CD4-positive, alpha-beta T cell treated with Interferon gamma for 1 hour (primary cell): Measurements from ENCODE around the gene ERCC6L.
"Not testable (repeated sequence)": the region's sequence is repeated elsewhere in the genome, so short reads cannot be mapped to it uniquely, and the experiment has no call there.

ENCODE experiments used
- DNase-seq: peaks from one replicate; pipeline ENCODE4 v3.0.0-alpha.2; 2020

Gene ERCC6L

GRCh38 chrX:72247206-72247942 is 8.5 kb upstream of the ERCC6L start:
- no peak for DNase-seq

GRCh38 chrX:72245461-72246089 is 6.7 kb upstream of the ERCC6L start:
- DNase-seq: peak; percentile 5

DNA sequence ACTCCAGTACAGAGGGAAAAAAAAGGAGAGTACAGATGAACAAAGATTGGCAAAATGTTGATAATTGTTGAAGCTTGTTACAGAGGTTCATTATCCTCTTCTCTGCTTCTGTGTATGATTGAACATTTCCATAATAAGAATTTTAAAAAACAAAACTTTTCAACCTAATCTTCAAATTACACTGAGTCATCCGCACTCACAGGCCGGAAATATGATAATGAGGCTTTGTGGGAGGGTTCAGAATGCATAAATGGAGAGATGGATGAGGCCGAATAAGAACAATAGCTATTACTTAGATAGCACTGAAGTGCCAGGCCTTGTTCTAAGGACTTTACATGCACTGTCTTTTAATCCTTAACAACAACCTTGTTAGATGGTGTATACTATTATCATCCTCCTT is 4.6 kb upstream of the ERCC6L start:
- DNase-seq: no peak

- DNase-seq: no peak
These were observed 2.1 kb upstream of the ERCC6L start for GRCh38 chrX:72240976-72241375.

- DNase-seq: no peak
These were observed 644 bp downstream of the ERCC6L start for GRCh38 chrX:72238183-72238582.

DNA sequence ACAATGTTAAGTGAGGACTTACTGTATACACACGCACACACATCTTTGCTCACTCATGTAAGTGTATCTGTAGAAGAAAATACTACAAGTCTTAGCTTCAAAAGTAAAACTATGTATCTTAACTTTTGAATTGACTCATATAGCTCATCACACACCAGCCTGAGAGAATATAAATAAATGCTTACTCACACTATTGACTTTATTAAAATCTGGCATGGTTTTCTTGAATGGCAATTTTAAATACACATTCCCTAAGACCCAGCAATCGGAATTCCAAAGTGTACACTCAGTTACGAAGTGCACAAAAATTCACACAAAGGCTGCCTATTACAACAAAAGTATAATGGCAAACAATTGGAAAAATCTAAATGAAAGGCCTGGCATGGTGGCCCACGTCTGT is 2.0 kb downstream of the ERCC6L start:
- DNase-seq: no peak

DNA sequence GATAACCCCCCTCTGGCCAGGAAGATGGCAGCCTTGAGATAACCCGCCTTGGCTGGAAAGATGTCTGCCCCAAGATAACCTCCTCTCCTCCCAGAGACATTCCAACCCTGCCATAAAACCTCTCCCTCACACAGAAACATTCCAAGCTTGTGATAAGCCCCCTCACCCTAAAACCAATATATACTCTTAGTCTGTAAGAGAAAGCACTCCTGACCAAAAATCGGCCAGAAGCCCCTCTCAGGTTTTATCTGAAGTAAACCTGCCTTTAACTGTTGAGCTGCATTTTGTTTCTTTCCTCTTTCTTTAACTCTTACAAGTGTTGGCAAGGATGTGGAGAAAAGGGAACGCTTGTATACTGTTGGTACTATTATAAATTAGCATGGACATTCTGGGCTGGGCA is 8.5 kb downstream of the ERCC6L start:
- no peak for DNase-seq

DNA sequence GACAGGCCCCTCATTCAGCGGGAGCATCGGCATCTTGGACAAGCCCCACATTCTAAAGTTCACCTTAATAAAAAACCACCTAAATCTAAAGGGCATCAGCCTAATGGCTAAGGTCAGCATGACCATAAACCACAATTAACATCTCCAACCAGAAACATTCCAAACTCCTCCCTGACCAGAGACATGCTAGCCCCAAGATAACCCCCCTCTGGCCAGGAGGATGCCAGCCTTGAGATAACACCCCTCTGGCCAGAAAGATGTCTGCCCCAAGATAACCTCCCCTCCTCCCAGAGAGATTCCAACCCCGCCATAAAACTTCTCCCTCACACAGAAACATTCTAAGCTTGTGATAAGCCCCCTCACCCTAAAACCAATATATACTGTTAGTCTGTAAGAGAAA is 18.5 kb downstream of the ERCC6L start:
- not testable (repeated sequence) for DNase-seq

GRCh38 chrX:72216973-72217372 is 21.9 kb downstream of the ERCC6L start:
- no peak for DNase-seq

- no peak for DNase-seq
These were observed 30.6 kb downstream of the ERCC6L start for GRCh38 chrX:72208126-72208800.

- DNase-seq: no peak
These were observed 31.5 kb downstream of the ERCC6L start for GRCh38 chrX:72207366-72207765.

DNA sequence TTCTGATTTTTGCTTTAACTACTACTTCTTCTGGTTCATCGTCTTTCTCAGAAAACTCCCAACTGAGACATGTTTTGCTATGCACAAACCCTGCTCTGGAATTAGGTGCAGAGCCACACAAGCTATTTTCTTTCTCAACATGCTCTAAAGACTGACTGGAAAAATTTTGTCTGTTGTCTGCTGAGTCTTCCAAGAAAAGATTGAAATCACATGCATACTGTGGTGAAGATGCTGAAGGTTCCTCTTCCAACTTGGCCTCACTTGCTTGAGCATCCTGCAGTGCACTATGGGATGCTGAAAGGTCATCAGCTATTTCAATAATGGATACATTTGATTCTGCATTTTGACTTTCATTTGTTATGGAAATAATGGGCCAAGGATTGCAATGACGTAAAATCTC is 33.1 kb downstream of the ERCC6L start:
- no peak for DNase-seq

- no peak for DNase-seq
These were observed 35.4 kb downstream of the ERCC6L start for GRCh38 chrX:72203421-72203820.

GRCh38 chrX:72202792-72203401 is 35.9 kb downstream of the ERCC6L start:
- DNase-seq: no peak

DNA sequence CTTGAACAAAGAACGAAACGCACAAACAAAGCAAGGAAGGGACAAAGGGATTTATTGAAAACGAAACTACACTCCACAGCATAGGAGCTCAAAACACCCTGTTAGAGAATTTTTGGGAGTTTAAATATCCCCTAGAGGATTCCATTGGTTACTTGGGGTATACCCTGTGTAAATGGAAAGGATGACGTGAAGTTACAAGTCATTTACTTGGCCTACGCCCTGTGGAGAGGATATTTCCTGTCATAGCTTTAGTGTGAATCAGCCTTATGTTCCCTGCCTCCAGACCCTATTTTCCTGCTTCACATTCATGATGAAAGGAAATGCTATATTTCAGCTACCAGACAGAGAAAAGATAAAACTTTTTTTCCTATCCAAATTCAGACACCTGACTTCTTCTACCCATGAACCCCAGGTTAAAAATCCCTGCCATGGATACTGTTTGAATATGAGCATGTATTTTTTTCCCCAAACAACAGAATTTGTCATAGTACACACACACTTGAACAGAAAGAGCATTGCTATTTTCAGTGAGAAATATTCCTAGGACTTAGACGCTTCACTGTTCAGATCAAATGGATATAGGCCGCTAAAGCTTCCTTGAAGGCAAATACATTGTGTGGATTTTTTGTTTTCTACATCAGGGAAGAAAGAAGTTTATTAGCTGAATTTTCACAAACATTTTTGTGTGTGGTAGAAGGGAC is 36.8 kb downstream of the ERCC6L start:
- DNase-seq: no peak

GRCh38 chrX:72182924-72183323 is 55.9 kb downstream of the ERCC6L start:
- DNase-seq: no peak

DNA sequence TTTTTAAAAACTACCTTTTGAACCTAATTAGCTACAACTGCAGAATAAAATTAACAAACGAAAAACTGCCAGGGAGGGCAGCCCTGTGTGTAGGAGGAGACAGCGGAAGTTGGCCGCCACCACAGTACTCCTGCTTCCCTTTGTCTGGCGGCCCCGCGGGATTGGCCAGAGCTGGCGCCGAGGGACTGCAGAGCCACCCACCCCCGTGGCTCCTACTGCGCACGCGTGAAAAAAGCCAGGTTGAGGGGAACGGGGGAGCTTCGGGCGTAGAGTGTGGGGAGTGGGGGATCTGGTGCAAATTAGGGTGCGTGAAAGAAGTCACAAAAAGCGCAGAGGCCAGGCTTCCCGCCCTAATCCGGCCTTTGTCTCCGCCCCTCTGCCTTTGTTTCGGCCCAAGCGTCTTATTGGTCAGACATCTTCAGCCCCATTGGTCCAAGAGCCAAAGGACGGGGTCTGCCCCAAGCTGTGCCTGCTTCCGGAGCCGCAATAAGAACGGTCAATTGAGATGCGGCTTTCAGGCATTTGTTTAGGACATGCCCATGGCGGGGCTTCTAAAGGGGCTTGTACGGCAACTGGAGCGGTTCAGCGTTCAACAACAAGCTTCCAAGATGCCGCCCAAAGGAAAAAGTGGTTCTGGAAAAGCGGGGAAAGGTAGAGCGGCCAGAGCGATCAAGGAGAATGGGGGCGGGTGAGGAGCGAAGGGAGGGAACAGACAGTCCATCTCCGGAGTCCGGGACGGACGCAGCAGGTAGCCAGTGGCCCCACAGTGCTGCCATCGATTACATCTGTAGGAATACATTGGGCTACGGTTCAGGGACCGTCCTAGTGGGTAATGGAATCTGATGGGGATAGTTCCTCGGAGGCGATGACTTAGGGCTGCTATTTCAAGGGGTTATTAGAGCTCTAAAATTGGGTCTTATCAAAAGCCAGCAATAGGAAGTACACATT is 57.4 kb downstream of the ERCC6L start, which contains the start of gene PIN4:
TSS of gene PIN4 (plus strand) at position 580 of the 948 bp plus-strand sequence. CDS start at position 609, 29 bp downstream.
- peak; percentile 92 for DNase-seq

DNA sequence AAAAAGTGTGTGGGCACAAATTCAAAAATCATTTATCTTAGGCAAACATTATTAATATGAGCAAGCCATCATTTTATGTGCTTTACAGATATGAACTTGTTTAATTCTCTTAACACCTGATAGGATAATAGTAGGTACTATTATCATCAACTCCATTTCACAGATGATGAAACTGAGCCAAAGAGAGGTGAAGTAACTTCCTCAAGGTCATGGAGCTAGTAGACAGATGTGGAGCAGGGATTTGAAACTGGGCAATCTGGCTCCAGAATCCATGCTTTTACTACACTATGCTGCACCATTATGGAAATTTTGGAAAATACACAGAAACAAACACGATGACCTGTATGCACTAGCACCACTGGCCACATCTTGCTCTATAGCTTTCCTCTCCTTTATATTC is 58.3 kb downstream of the ERCC6L start:
- DNase-seq: no peak

- no peak for DNase-seq
These were observed 61.8 kb downstream of the ERCC6L start for GRCh38 chrX:72176981-72177380.

DNA sequence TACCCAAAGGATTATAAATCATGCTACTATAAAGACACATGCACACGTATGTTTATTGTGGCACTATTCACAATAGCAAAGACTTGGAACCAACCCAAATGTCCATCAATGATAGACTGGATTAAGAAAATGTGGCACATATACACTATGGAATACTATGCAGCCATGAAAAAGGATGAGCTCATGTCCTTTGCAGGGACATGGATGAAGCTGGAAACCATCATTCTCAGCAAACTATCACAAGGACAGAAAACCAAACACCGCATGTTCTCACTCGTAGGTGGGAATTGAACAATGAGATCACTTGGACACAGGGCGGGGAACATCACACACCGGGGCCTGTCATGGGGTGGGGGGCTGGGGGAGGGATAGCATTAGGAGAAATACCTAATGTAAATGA is 62.5 kb downstream of the ERCC6L start:
- not testable (repeated sequence) for DNase-seq

GRCh38 chrX:72169008-72169728 is 69.7 kb downstream of the ERCC6L start:
- peak; percentile 48 for DNase-seq
